CD4-positive, alpha-beta T cell treated with Interleukin-2 at 100 ng/mL for 4 hours (primary cell): ENCODE measurements around the gene PEX5L.

ENCODE experiments used
- DNase-seq: peaks from one replicate; pipeline ENCODE4 v3.0.0-alpha.2; 2020; ENCODE audit warnings: low spot score

Gene PEX5L

DNA sequence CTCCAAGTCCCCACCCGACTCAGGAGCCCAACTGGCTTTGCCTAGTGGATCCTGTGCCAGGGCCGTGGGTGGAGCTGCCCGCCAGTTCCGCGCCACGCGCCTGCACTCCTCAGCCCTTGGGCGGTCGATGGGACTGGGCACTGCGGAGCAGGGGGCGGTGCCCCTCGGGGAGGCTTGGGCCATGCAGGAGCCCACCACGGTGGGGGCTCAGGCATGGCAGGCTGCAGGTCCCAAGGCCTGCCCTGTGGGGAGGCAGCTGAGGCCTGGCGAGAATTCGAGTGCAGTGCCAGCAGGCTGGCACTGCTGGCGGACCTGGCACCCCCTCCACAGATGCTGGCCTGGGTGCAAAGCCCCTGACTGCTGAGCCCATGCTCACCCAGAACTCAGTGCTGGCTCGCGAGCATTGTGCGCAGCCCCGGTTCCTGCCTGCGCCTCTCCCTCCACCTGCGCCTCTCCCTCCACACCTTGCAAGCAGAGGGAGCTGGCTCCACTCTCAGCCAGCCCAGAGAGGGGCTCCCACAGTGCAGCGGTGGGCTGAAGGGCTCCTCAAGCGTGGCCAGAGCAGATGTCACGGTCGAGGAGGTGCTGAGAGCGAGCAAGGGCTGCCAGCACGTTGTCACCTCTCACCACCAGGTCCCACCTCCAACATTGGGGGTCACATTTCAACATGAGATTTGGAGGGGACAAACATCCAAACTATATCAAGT is 261.2 kb downstream of the PEX5L start:
- no peak for DNase-seq

DNA sequence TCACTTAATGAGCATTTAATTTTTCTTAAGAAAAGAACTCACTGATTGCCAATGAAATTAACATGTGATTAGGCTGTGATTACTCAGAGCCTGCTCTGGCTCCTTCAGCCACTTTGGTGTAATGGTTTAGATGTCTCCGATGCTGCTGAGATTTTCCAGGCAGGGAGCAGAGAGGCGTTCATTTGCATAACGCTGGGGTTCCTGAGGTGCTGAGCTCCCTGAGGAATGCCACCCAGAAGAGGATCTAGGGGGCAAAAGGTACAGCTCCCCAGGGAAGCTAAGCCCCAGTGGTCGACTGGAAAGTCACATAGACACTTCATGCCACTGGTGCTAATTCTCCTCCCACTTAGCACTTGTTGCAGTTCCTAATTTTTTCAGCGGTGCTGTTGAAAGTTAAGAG is 264.4 kb downstream of the PEX5L start:
- DNase-seq, result no peak

DNA sequence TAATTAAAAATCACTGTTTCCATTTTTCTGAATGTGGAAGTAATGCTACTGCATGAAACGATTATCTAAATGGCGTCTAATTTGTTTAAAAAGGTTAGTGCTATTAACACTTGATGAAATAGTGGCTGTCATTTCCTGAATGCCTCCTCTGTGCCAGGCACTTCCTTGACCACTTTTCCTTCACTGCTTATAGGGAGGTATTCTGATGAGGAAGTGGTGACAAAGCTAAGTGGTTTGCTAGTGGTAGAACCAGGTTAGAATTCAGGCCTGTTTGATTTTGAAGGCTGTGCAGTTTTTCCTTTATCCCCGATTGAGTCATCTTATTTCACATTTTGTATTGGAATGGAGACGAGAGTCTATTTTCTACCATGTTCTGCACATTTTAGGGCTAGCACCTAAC is 264.9 kb downstream of the PEX5L start:
- no peak for DNase-seq

DNA sequence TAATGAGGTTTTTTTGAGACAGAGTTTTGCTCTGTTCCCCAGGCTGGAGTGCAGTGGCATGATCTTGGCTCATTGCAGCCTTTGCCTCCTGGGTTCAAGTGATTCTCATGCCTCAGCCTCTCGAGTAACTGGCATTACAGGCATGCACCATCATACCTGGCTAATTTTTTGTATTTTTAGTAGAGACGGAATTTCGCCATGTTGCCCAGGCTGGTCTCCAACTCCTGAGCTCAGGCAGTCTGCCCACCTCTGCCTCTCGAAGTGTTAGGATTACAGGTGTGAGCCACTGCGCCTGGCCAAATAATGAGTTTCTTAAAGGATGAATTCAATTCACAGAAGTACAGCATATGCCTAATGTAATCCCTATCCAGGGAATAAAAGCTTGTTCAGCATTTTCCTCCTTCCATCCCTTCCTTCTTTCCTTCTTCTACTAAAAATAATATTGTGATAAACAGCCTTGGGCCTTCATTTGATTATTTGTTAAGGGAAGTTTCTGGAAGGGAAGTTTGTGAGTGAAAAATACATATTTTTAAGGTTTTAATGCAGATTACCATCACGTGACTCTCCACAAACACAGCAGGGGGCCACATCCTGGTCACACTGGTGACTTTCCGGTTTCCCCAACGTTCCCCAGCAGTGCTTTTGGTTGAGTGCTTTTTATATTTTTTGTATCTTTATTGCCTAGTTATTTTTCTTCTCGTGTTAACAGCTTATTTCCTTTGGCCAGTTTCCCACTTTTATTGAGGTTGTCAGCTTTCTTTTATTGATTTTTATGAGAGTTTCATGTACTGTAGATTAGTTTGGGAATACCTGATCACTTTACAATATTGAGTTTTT is 267.1 kb downstream of the PEX5L start:
- no peak for DNase-seq

DNA sequence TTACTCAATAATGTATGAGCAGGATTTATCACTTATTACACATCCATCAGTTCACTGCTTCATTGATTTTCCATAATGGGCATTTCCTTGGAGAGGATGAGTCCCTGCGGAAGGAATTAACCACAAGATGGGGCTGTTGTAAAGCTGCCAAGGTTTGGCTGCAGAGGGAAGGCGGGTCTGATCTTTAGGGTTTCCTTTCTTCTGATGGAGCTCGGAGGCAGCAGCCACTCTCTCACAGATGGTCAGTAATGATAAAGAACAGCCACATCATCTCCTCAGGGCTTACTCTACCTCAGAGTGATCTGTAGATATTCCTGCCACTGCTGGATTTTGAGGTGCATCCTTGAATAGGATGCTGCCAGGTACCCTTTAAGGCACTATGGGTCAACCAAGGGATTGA is 268.7 kb downstream of the PEX5L start:
- DNase-seq, result no peak

DNA sequence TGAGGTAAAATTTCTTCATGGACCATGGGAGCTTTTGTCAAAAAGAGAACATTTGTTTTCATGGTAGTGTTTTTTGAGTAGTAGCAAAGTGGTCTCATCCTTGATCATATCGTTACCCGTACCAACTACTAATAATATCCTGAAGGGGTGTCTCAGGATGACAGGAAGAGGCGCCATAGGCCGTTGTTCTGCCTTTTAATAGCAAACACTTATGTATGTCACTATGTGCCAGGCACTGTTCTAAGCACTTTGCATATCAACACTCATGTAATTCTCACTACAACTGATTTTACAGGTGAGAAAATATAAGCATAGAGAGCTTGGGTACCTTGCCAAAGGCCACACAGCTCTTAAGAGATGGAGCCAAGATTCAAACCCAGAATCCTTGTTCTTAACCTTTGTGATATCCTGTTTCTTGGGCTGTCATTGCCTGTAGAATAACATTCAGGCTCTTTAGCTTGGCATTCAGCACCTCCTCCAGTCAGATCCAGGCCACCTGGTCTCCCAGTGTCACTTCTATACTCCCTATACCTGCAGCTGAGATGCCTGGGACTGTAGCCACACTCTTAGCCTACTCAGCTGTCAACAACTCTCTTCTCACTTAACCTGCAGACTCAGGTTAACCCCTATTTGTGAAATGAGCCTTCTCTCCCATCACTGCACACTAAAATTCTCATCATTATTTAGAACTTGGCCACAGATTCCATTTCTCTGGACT is 270.2 kb downstream of the PEX5L start:
- DNase-seq, result no peak

DNA sequence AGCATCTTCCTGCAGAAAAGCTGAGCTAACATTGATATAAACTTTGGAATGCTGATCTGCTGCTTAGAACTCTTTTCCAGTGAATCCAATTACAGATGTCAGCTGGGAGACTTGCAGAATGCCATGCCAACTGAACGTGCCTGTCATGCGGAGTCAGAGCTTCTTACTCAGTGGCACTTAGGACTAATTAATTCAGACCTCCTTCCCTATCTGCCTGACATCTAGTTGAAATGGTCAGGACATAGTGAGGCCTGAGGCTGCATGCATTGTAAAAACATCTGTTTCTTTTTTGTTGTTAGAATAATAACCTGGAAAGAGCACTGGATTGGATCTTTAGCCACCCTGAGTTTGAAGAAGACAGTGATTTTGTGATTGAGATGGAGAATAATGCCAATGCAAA is 271.3 kb downstream of the PEX5L start:
- no peak for DNase-seq

DNA sequence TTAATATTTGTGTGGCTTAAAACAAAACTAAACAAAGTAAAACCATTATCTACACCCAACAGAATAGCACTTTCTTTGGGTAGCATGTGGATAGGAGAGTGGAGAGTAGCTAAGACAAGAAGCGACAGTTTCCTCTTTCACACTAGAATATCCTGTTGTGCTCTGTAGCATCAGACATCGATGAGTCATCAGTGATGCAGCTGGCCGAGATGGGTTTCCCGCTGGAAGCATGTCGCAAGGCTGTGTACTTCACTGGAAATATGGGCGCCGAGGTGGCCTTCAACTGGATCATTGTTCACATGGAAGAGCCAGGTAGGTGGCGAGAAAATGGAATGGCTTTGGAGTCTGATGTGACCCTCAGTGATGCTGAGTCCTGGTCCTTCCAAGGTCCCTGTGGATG is 275.8 kb downstream of the PEX5L start:
- no peak for DNase-seq

DNA sequence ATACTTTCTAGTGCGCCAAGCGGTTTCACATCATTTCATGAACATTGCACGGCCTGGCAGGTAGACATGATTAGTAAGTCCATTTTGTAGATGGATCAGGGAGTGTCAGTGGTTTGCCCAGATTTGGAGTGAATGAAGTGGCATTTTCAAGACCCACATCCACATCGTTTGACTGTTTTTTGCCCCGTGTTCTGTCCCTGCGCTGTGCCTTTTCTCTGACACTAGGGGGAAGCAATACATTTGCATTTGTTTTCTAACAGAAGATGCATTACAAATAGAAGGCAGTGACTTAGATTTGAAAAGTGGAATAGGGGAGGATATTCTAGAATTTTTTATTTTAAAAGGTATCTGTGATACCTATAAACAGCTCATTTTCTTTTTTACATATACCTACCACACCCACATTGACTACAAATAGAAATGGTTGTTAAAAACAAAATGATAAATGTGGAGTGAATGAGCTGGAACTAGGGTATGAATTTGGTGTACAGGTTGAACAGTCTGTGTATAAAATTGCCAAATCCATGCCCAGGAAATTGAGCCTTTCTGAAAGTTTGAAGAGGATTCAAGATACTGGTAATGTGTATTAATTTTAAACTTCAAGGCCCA is 285.9 kb downstream of the PEX5L start:
- DNase-seq, result peak; percentile 4

DNA sequence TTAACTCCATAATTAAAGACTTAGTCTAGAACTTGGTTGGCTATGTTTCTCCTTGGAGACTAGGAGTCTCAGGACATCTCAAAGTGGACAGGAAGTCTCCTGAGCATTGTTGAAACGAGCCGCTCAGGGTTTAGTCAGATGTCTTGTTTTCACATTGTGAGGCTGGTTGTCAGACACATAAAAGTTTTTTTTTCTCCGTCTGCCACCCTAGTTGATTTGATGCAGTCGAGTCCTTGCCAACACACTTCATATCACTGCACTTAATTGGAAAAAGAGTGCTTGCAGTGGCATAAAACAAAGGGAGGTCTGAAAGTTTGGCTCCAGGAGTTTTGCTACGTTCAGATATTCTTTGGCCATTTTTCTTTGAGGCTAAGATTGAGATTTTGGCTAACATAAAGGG is 291.0 kb downstream of the PEX5L start:
- DNase-seq, result no peak

DNA sequence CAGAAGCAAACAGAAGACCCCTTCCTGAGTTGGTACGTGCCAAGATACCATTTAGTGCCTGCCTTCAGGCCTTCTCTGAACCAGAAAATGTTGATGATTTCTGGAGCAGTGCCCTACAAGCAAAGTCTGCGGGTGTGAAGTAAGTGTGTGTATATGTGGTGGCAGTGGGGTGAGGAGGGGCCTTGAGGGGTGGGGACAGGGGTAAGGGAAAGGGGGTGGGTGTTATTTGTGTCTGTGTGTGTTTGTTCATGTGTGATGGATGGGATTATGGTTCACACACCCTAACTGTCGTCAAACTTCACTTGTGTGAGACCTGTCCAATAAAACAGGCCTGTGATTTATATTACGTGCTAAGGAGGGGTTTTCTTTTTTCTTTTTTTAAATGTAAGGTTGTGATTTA is 291.7 kb downstream of the PEX5L start:
- DNase-seq, result no peak
